ENCODE measurements around the gene USP1.

Gene USP1

DNA sequence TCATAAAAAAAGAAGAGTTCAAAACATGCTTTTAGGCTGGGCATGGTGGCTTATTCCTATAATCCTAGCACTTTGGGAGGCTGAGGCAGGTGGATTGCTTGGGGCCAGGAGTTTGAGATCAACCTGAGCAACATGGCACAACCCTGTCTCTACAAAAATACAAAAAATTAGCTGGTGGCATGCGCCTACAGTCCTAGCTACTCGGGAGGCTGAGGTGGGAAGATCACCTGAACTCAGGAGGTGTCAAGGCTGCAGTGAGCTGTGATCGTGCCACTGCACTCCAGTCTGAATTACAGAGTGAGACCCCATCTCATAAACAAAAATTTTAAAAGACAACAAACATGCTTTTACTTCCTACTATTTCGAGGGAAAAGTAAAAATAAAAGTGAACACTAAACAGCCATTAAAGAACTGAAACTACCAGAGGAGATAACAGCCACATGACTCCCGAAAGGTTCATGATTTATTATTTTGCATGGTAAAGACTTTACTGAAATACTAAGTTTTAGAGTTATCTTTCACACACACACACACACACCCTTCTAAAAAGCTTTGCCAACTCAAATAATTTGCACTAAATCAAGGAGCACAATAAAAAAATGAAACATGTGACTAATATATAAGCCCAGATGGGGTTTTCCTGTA lies 48.1 kb downstream of the USP1 start:
- no peak for DNase-seq (ENCODE audit: low spot score)

- no peak for DNase-seq (ENCODE audit: low spot score)
Measured at GRCh38 chr1:62487956-62488355, 51.1 kb downstream of the USP1 start.

GRCh38 chr1:62492521-62492920 lies 55.7 kb downstream of the USP1 start:
- DNase-seq (ENCODE audit: low spot score), result no peak

GRCh38 chr1:62493656-62494055 lies 56.8 kb downstream of the USP1 start:
- no peak for DNase-seq (ENCODE audit: low spot score)

DNA sequence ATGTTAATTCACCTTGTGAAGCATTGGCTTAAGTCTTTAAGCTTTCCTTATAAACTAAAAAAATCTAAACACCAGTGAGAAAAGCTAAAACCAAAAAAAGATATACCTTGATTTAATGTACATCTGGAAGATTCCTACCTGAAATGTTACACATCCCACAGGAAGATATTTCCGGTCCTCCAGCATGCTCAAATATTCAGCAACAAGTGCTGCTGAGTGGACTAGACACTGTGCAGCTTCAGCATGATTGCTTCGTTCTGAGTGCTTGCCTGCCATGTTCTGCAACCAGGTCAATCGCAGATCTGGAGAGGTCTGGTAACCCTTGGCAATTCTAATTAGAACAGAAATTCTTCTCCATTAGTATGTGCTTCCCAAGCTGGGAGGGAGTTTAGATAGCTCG lies 57.3 kb downstream of the USP1 start:
- DNase-seq (ENCODE audit: low spot score), result no peak

GRCh38 chr1:62500210-62500609 lies 63.4 kb downstream of the USP1 start:
- DNase-seq (ENCODE audit: low spot score), result no peak

All from kidney tubule cell (primary cell).